HepG2 (cell line): ENCODE data around the gene CXCL3. TPM values are rescaled to one million over a fixed set of nuclear protein-coding genes. Genes with fewer than 3 reads are reported as not detected.

Experiments
- ATF7-NPFF ChIP-seq: sonication (generic); formaldehyde crosslinking; IDR thresholded peaks from 2 replicates; pipeline ENCODE4 v1.8.1; 2023; ENCODE audit warnings: mild to moderate bottlenecking, low read depth, missing genetic modification reagents, moderate library complexity
- CBX2 ChIP-seq, 2 experiments: fragments of 200-600 bp in 1 of 2; sonication (generic); formaldehyde crosslinking in 1 of 2; IDR thresholded peaks; 2 replicates each; pipeline versions ENCODE4 v1.7.0 to v1.8.1; 2018 to 2022; ENCODE audit warnings: low read depth in 2 of 2, low read length in 1 of 2, mild to moderate bottlenecking in 1 of 2, missing genetic modification reagents in 1 of 2
- EP300 ChIP-seq, 3 experiments: sonication (generic) in 1 of 3; formaldehyde crosslinking in 1 of 3; IDR thresholded peaks; 2 replicates each; pipeline versions ENCODE4 v1.5.1 to v1.6.1; 2011 to 2020; ENCODE audit warnings: low read depth in 2 of 3, low read length in 2 of 3, borderline replicate concordance in 1 of 3, improper control_type of control experiment in 1 of 3, mild to moderate bottlenecking in 1 of 3, missing genetic modification reagents in 1 of 3, moderate library complexity in 1 of 3
- FOSL2 ChIP-seq: sonication (generic); formaldehyde crosslinking; IDR thresholded peaks from 2 replicates; pipeline ENCODE4 v1.4.0; 2020; ENCODE audit warnings: missing genetic modification reagents
- FOXP1 ChIP-seq, 2 experiments: fragments of 450-650 bp in 1 of 2; IDR thresholded peaks; 2 replicates each; pipeline ENCODE4 v1.6.1; 2017 to 2018; ENCODE audit warnings: antibody characterized with exemption in 1 of 2
- FUBP1 ChIP-seq: sonication (generic); formaldehyde crosslinking; IDR thresholded peaks from 2 replicates; pipeline ENCODE4 v1.5.1; 2020; ENCODE audit warnings: missing genetic modification reagents, mild to moderate bottlenecking, borderline replicate concordance
- GATAD2A ChIP-seq: IDR thresholded peaks from 2 replicates; pipeline ENCODE4 v1.6.1; 2016
- GZF1 ChIP-seq: sonication (generic); formaldehyde crosslinking; IDR thresholded peaks from 2 replicates; pipeline ENCODE4 v1.5.1; 2020; ENCODE audit warnings: mild to moderate bottlenecking, missing genetic modification reagents
- HMG20A ChIP-seq: IDR thresholded peaks from 2 replicates; pipeline ENCODE4 v1.6.1; 2016; ENCODE audit warnings: borderline replicate concordance
- KLF16 ChIP-seq, 2 experiments: sonication (generic) in 1 of 2; formaldehyde crosslinking in 1 of 2; IDR thresholded peaks; 2 replicates each; pipeline versions ENCODE4 v1.6.1 to v1.8.0; 2016 to 2023; ENCODE audit warnings: missing genetic modification reagents in 2 of 2, missing compliant biosample characterization in 1 of 2
- RARA ChIP-seq: IDR thresholded peaks from 2 replicates; pipeline ENCODE4 v1.6.1; 2016; ENCODE audit warnings: missing genetic modification reagents, missing compliant biosample characterization
- RCOR2 ChIP-seq: IDR thresholded peaks from 2 replicates; pipeline ENCODE4 v1.6.1; 2016; ENCODE audit warnings: missing biosample characterization, missing genetic modification reagents
- SATB2 ChIP-seq: sonication (generic); formaldehyde crosslinking; IDR thresholded peaks from 2 replicates; pipeline ENCODE4 v1.5.0; 2020; ENCODE audit warnings: missing genetic modification reagents
- SKIL ChIP-seq: sonication (generic); formaldehyde crosslinking; IDR thresholded peaks from 2 replicates; pipeline ENCODE4 v1.8.0; 2022; ENCODE audit warnings: missing genetic modification reagents, mild to moderate bottlenecking, moderate library complexity, borderline replicate concordance
- TAF1 ChIP-seq: sonication (generic); formaldehyde crosslinking; IDR thresholded peaks from 2 replicates; pipeline ENCODE4 v1.4.0; 2020; ENCODE audit warnings: missing genetic modification reagents
- ZNF580 ChIP-seq: IDR thresholded peaks from 2 replicates; pipeline ENCODE4 v1.6.1; 2016; ENCODE audit warnings: low read depth, borderline replicate concordance
- ZNF607 ChIP-seq: sonication (generic); formaldehyde crosslinking; IDR thresholded peaks from 2 replicates; pipeline ENCODE4 v1.5.1; 2020; ENCODE audit warnings: missing genetic modification reagents, mild to moderate bottlenecking, borderline replicate concordance
- polyA plus RNA-seq, 8 experiments: library from polyadenylated mRNA; depleted of rRNA in 3 of 8; stranded (reverse) in 7 of 8; unstranded in 1 of 8; fragments of >200 nt; fragmentation: Illumina TruSeq in 4 of 8; extraction: Trizol in 4 of 8; gene quantifications; 2 replicates each; pipeline versions ENCODE4 v1.2.1 to v1.2.3, GENCODE V29; 2011 to 2016; ENCODE audit warnings: low read depth in 4 of 8, missing spikeins in 1 of 8, mixed read lengths in 1 of 8; ENCODE audit not compliant: insufficient read depth in 1 of 8
- total RNA-seq, 5 experiments: library from RNA; depleted of rRNA; stranded (reverse); fragments of >200 nt; fragmentation: Illumina TruSeq; extraction: Trizol; gene quantifications; 2 replicates each; pipeline ENCODE4 v1.2.3, GENCODE V29; 2016; ENCODE audit warnings: low read depth in 1 of 5
- TF ChIP-seq, protein P1 (sequence below): sonication (generic); formaldehyde crosslinking; IDR thresholded peaks from 2 replicates; pipeline ENCODE4 v1.4.0; 2020; ENCODE audit warnings: missing genetic modification reagents
- TF ChIP-seq, protein P2 (sequence below): sonication (generic); formaldehyde crosslinking; IDR thresholded peaks from 2 replicates; pipeline ENCODE4 v1.5.1; 2020; ENCODE audit warnings: mild to moderate bottlenecking, moderate library complexity, missing genetic modification reagents
- TF ChIP-seq, protein P3 (sequence below): sonication (generic); IDR thresholded peaks from 2 replicates; pipeline ENCODE4 v1.6.1; 2016; ENCODE audit warnings: low read depth, borderline replicate concordance

Gene CXCL3
- total and polyA plus RNA-seq, 2 of the 13 experiments (the other 11 are each of a cell fraction or from before 2014, with no cell fraction given) = 0.13 TPM; not detected in 1

DNA sequence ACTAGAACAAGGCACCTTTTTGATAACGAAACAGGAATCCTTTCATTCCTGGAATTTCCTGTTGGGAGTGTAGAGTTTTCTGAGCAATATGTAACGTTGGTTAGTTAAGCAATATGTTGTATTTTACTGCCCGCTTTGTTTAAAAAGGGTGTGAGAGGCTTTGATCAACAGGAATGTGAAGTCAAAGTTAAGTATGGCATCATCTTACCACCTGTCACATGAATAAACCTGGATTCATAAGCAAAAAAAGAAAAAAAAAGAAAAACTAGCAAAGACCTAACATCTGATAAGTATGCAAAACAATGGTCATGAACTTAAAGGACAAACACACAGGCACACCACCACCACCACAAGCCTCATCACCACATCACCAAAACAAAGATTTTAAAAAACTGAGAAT, 33.0 kb downstream of the CXCL3 start (continued):
- TF ChIP-seq ZNF580 (CRISPR knock-in tag) = no peak
- TF ChIP-seq SKIL (CRISPR knock-in tag) = no peak
- TF ChIP-seq FUBP1 (CRISPR knock-in tag) = no peak
- TF ChIP-seq KLF16 (CRISPR knock-in tag; IDR thresholded peaks at IDR 0.05) = peak in 1 of 2 experiments; percentile 56; a peak in 2 of 4 replicates
- TF ChIP-seq EP300 (IDR thresholded peaks at IDR 0.05; ENCODE audit: low read depth in 2 of 2, low read length in 2 of 2) = peak in 1 of 2 experiments; percentile 54; a peak in 1 of 4 replicates
- peak; percentile 92 for TF ChIP-seq EP300 (CRISPR knock-in tag; IDR thresholded peaks at IDR 0.05; ENCODE audit: borderline replicate concordance)
- TF ChIP-seq FOXP1 (IDR thresholded peaks at IDR 0.05) = peak; percentile 58; the same call in 1 of the 2 replicates
- peak; percentile 83 for TF ChIP-seq FOXP1 (CRISPR knock-in tag; IDR thresholded peaks at IDR 0.05)
- no peak for TF ChIP-seq TAF1 (CRISPR knock-in tag)
- no peak for TF ChIP-seq ATF7-NPFF (CRISPR knock-in tag)
- peak; percentile 31; the same call in 1 of the 2 replicates for TF ChIP-seq FOSL2 (CRISPR knock-in tag)
- TF ChIP-seq HMG20A = peak; percentile 80
- TF ChIP-seq CBX2 (IDR thresholded peaks at IDR 0.05; ENCODE audit: low read depth, low read length) = no peak
- TF ChIP-seq CBX2 (CRISPR knock-in tag; IDR thresholded peaks at IDR 0.05; ENCODE audit: low read depth) = no peak
- TF ChIP-seq, protein P1, sequence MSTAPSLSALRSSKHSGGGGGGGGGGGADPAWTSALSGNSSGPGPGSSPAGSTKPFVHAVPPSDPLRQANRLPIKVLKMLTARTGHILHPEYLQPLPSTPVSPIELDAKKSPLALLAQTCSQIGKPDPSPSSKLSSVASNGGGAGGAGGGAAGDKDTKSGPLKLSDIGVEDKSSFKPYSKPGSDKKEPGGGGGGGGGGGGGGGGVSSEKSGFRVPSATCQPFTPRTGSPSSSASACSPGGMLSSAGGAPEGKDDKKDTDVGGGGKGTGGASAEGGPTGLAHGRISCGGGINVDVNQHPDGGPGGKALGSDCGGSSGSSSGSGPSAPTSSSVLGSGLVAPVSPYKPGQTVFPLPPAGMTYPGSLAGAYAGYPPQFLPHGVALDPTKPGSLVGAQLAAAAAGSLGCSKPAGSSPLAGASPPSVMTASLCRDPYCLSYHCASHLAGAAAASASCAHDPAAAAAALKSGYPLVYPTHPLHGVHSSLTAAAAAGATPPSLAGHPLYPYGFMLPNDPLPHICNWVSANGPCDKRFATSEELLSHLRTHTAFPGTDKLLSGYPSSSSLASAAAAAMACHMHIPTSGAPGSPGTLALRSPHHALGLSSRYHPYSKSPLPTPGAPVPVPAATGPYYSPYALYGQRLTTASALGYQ = no peak; the same call in 1 of the 2 replicates
- TF ChIP-seq ZNF607 (CRISPR knock-in tag) = no peak
- TF ChIP-seq SATB2 = no peak
- no peak for TF ChIP-seq GZF1 (CRISPR knock-in tag)
- TF ChIP-seq, protein P2, sequence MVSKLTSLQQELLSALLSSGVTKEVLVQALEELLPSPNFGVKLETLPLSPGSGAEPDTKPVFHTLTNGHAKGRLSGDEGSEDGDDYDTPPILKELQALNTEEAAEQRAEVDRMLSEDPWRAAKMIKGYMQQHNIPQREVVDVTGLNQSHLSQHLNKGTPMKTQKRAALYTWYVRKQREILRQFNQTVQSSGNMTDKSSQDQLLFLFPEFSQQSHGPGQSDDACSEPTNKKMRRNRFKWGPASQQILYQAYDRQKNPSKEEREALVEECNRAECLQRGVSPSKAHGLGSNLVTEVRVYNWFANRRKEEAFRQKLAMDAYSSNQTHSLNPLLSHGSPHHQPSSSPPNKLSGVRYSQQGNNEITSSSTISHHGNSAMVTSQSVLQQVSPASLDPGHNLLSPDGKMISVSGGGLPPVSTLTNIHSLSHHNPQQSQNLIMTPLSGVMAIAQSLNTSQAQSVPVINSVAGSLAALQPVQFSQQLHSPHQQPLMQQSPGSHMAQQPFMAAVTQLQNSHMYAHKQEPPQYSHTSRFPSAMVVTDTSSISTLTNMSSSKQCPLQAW = no peak
- peak; percentile 75 for TF ChIP-seq GATAD2A (CRISPR knock-in tag)
- TF ChIP-seq, protein P3, sequence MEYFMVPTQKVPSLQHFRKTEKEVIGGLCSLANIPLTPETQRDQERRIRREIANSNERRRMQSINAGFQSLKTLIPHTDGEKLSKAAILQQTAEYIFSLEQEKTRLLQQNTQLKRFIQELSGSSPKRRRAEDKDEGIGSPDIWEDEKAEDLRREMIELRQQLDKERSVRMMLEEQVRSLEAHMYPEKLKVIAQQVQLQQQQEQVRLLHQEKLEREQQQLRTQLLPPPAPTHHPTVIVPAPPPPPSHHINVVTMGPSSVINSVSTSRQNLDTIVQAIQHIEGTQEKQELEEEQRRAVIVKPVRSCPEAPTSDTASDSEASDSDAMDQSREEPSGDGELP = peak; percentile 46; the same call in 1 of the 2 replicates
- TF ChIP-seq RCOR2 = peak; percentile 62; the same call in 1 of the 2 replicates
- TF ChIP-seq RARA (CRISPR knock-in tag) = peak; percentile 59
